Keratinocyte (primary cell): Measurements from ENCODE around the gene VPS37B. TPM values are rescaled to one million over a fixed set of nuclear protein-coding genes. Genes with fewer than 3 reads are reported as not detected.

Experiments
- DNase-seq: peaks from one replicate; pipeline ENCODE4 v3.0.0-alpha.2; 2011; ENCODE audit warnings: low read depth, missing footprints, low spot score
- FAIRE-seq: peaks from 2 replicates; lab custom pipeline; 2011; peaks lifted over from hg19 to GRCh38; lab: Jason Lieb, UNC
- H2AFZ ChIP-seq: 2 replicates; pipeline ENCODE4 v1.6.0; 2012; ENCODE audit warnings: low read length, control low read depth, inconsistent platforms; ENCODE audit not compliant: control insufficient read depth
- H3K27ac ChIP-seq: 2 replicates; pipeline ENCODE4 v1.5.1; 2011; ENCODE audit warnings: low read length; ENCODE audit not compliant: control insufficient read depth, insufficient read depth
- H3K27me3 ChIP-seq: 3 replicates; pipeline ENCODE4 v1.6.0; 2011; ENCODE audit warnings: low read length; ENCODE audit not compliant: control insufficient read depth, insufficient read depth; ENCODE audit errors: extremely low read depth
- H3K36me3 ChIP-seq, 2 experiments: 2 replicates in 1 of 2; 3 replicates in 1 of 2; pipeline ENCODE4 v1.5.1; 2011; ENCODE audit warnings: low read length in 2 of 2, mild to moderate bottlenecking in 1 of 2; ENCODE audit not compliant: control insufficient read depth in 2 of 2, insufficient read depth in 2 of 2; ENCODE audit errors: extremely low read depth in 1 of 2
- H3K4me1 ChIP-seq: 3 replicates; pipeline ENCODE4 v1.5.1; 2011; ENCODE audit warnings: low read length; ENCODE audit not compliant: control insufficient read depth, insufficient read depth; ENCODE audit errors: extremely low read depth
- H3K4me2 ChIP-seq: 3 replicates; pipeline ENCODE4 v1.6.0; 2011; ENCODE audit warnings: low read depth, low read length; ENCODE audit not compliant: control insufficient read depth, insufficient read depth; ENCODE audit errors: extremely low read depth
- H3K4me3 ChIP-seq, 3 experiments: fragments of 200-600 bp in 1 of 3; sonication (generic) in 1 of 3; 2 replicates in 2 of 3; 3 replicates in 1 of 3; pipeline ENCODE4 v1.5.1; 2011 to 2016; ENCODE audit warnings: low read length in 3 of 3, mild to moderate bottlenecking in 3 of 3, control low read depth in 2 of 3, inconsistent platforms in 1 of 3, low read depth in 1 of 3, mixed read lengths in 1 of 3, mixed run types in 1 of 3, moderate library complexity in 1 of 3; ENCODE audit not compliant: control insufficient read depth in 2 of 3, insufficient read depth in 2 of 3; ENCODE audit errors: extremely low read depth in 1 of 3
- H3K79me2 ChIP-seq: 2 replicates; pipeline ENCODE4 v1.6.0; 2012; ENCODE audit warnings: low read length; ENCODE audit not compliant: control insufficient read depth, insufficient read depth
- H3K9ac ChIP-seq: 3 replicates; pipeline ENCODE4 v1.6.0; 2011; ENCODE audit warnings: low read length; ENCODE audit not compliant: control insufficient read depth, insufficient read depth; ENCODE audit errors: extremely low read depth
- H3K9me1 ChIP-seq: 3 replicates; pipeline ENCODE4 v1.6.0; 2011; ENCODE audit warnings: low read length; ENCODE audit not compliant: control insufficient read depth, insufficient read depth; ENCODE audit errors: extremely low read depth
- H3K9me3 ChIP-seq: 2 replicates; pipeline ENCODE4 v1.5.1; 2012; ENCODE audit warnings: low read depth, low read length; ENCODE audit not compliant: control insufficient read depth
- H4K20me1 ChIP-seq: 3 replicates; pipeline ENCODE4 v1.6.0; 2011; ENCODE audit warnings: low read length; ENCODE audit not compliant: control insufficient read depth, insufficient read depth; ENCODE audit errors: extremely low read depth
- CTCF ChIP-seq, 3 experiments: IDR thresholded peaks in 1 of 3; conservative IDR thresholded peaks in 1 of 3; optimal IDR thresholded peaks in 1 of 3; 2 replicates in 2 of 3; 3 replicates in 1 of 3; pipeline versions ENCODE3 to v1.5.1; 2011; ENCODE audit warnings: low read length in 3 of 3, mild to moderate bottlenecking in 3 of 3, moderate library complexity in 2 of 3, control low read depth in 1 of 3, inconsistent platforms in 1 of 3; ENCODE audit not compliant: insufficient read depth in 2 of 3; ENCODE audit errors: extremely low read depth in 1 of 3
- EZH2 ChIP-seq: IDR thresholded peaks from one replicate; pipeline ENCODE4 v1.6.1; 2012; ENCODE audit warnings: inconsistent platforms, mild to moderate bottlenecking, low read length, moderate library complexity
- dilution Hi-C: fragments of 300-500 bp; cut with MboI; formaldehyde crosslinking; loops from one replicate; pipeline ENCODE4 v1.7.0; 2020; ENCODE audit warnings: low sequenced_read_pairs; ENCODE audit not compliant: extremely low pct_ligation_motif_present
- polyA plus RNA-seq, 5 experiments: library from polyadenylated mRNA; depleted of rRNA in 3 of 5; stranded (reverse) in 3 of 5; stranded (forward) in 1 of 5; unstranded in 1 of 5; fragments of >200 nt; gene quantifications; 1 replicate in 1 of 5; 2 replicates in 3 of 5; 3 replicates in 1 of 5; pipeline versions ENCODE4 v1.2.1 to v1.2.3, GENCODE V29; 2011 to 2012; ENCODE audit warnings: missing spikeins in 2 of 5, low read depth in 1 of 5, low replicate concordance in 1 of 5

Gene VPS37B
- polyA plus RNA-seq, 1 donor (not counting 4 experiments of a cell fraction or from before 2014, with no cell fraction given), result 34.1 TPM

GRCh38 chr12:122935318-122935717, 39.4 kb upstream of the VPS37B start:
- no peaks in the 10 kb centered on the region for H3K27me3 ChIP-seq
- dilution Hi-C loops, result no loop called here
- H3K36me3 ChIP-seq, result peaks cover 0 to 1% of the 10 kb centered on the region in 2 experiments
- H3K27ac ChIP-seq, result no peak overlapping the region
- no peak overlapping the region for H3K4me2 ChIP-seq
- no peaks in the 10 kb centered on the region for H3K4me1 ChIP-seq
- FAIRE-seq (no peak), DNase-seq (no peak)
- no peak for TF ChIP-seq CTCF (optimal IDR thresholded peaks at IDR 0.05 in 1 of 3, IDR thresholded peaks at IDR 0.05 in 1 of 3, conservative IDR thresholded peaks at IDR 0.05 in 1 of 3; ENCODE audit: extremely low read depth in 1 of 3, insufficient read depth in 2 of 3, low read length in 3 of 3)
- no peak for TF ChIP-seq EZH2
- H3K79me2 ChIP-seq, result no peaks in the 10 kb centered on the region
- H3K9ac ChIP-seq, result no peak overlapping the region
- H3K9me3 ChIP-seq, result no peaks in the 10 kb centered on the region
- no peak overlapping the region for H2AFZ ChIP-seq
- H3K9me1 ChIP-seq, result no peaks in the 10 kb centered on the region
- no peak overlapping the region for H3K4me3 ChIP-seq
- no peaks in the 10 kb centered on the region for H4K20me1 ChIP-seq

GRCh38 chr12:122934722-122935121, 38.8 kb upstream of the VPS37B start:
- Histone ChIP-seq H3K79me2 (no peaks in the 10 kb centered on the region), H3K27me3 (no peaks in the 10 kb centered on the region), H3K4me1 (no peaks in the 10 kb centered on the region), H3K9me3 (no peaks in the 10 kb centered on the region), H3K27ac (no peak overlapping the region), H3K4me2 (no peak overlapping the region), H3K4me3 (no peak overlapping the region), H4K20me1 (no peaks in the 10 kb centered on the region), H3K36me3 (peaks cover 0 to 1% of the 10 kb centered on the region in 2 experiments), H3K9me1 (no peaks in the 10 kb centered on the region), H2AFZ (no peak overlapping the region), H3K9ac (no peak overlapping the region)
- dilution Hi-C loops, result no loop called here
- DNase-seq (no peak), FAIRE-seq (no peak)
- no peak for TF ChIP-seq CTCF (optimal IDR thresholded peaks at IDR 0.05 in 1 of 3, IDR thresholded peaks at IDR 0.05 in 1 of 3, conservative IDR thresholded peaks at IDR 0.05 in 1 of 3; ENCODE audit: extremely low read depth in 1 of 3, insufficient read depth in 2 of 3, low read length in 3 of 3)
- no peak for TF ChIP-seq EZH2
